Adrenal gland (tissue), 12 donors: Measurements from ENCODE around the gene MBNL2. TPM values are rescaled to one million over a fixed set of nuclear protein-coding genes. Genes with fewer than 3 reads are reported as not detected.

Source experiments
- DNase-seq, 7 donors: peaks; one replicate each; pipeline ENCODE4 v3.0.0-alpha.2; 2019 to 2020
- H3K27ac ChIP-seq, 5 donors: fragments of 200-600 bp; sonication (generic) in 4 of 5; 1 replicate in 3 of 5; 2 replicates in 2 of 5; pipeline versions ENCODE4 v1.5.1 to v1.8.0; 2016 to 2020; ENCODE audit warnings: mild to moderate bottlenecking in 1 of 5
- H3K27me3 ChIP-seq: fragments of 200-600 bp; 2 replicates; pipeline ENCODE4 v1.8.0; 2021
- H3K36me3 ChIP-seq, 2 donors: fragments of 200-600 bp; replicated peaks in 1 of 2; 1 replicate in 1 of 2; 2 replicates in 1 of 2; pipeline versions ENCODE4 v1.5.1 to v1.8.0; 2018 to 2022
- H3K4me1 ChIP-seq, 2 donors: fragments of 200-600 bp; replicated peaks in 1 of 2; 1 replicate in 1 of 2; 2 replicates in 1 of 2; pipeline versions ENCODE4 v1.5.1 to v1.8.0; 2018 to 2021
- H3K4me3 ChIP-seq, 4 donors: fragments of 200-600 bp; sonication (generic) in 3 of 4; one replicate each; pipeline ENCODE4 v1.5.1; 2016 to 2018
- H3K9me3 ChIP-seq, 3 donors: fragments of 200-600 bp; sonication (generic) in 1 of 3; replicated peaks in 1 of 3; 1 replicate in 2 of 3; 2 replicates in 1 of 3; pipeline versions ENCODE4 v1.5.1 to v1.8.0; 2016 to 2021
- POLR2A ChIP-seq, 2 donors: fragments of 450-650 bp; IDR thresholded peaks; one replicate each; pipeline ENCODE4 v1.6.1; 2017; ENCODE audit warnings: antibody characterized with exemption in 2 of 2, mild to moderate bottlenecking in 2 of 2, moderate library complexity in 1 of 2
- WGBS, 4 donors: extraction: QIAGEN DNeasy Blood & Tissue Kit in 2 of 4; methylation state at CpG; one replicate each; pipeline versions ENCODE4 v1.1.5 to v1.1.7; 2013 to 2017; 5-methylcytosine and 5-hydroxymethylcytosine counted together
- intact Hi-C, 2 donors: fragments of 100-400 bp; cut with DNase I; formaldehyde crosslinking; loops; one replicate each; pipeline versions ENCODE4 v1.14.1 to v1.15.0; 2022 to 2023
- polyA plus RNA-seq, 3 donors: library from polyadenylated mRNA; stranded (reverse); fragments of 200-250 nt in 2 of 3; fragments of 350-450 nt in 1 of 3; fragmentation: Illumina TruSeq in 1 of 3; extraction: RNeasy Lipid Tissue Mini Kit (QIAGEN cat#74804) in 1 of 3; gene quantifications; one replicate each; pipeline ENCODE4 v1.2.3, GENCODE V29; 2013 to 2014
- total RNA-seq, 9 donors: library from RNA; depleted of rRNA in 4 of 9; stranded (reverse); fragments of >200 nt in 4 of 9; fragments of 120-200 nt in 1 of 9; fragmentation: NEBNext Ultra II Directional in 1 of 9; extraction: Animal tissue kit (Norgen Biotek cat#: 25700) in 1 of 9; gene quantifications; one replicate each; pipeline versions ENCODE4 v1.1.0 to v1.2.4, GENCODE V29; 2013 to 2023
- TF ChIP-seq, protein P1 (sequence below), 6 experiments: fragments of 450-650 bp in 4 of 6; fragments of 200-600 bp in 2 of 6; sonication (generic) in 1 of 6; IDR thresholded peaks; 1 replicate in 5 of 6; 2 replicates in 1 of 6; pipeline versions ENCODE4 v1.5.1 to v1.8.0; 2016 to 2021; ENCODE audit warnings: antibody characterized with exemption in 6 of 6, mild to moderate bottlenecking in 2 of 6, moderate library complexity in 1 of 6
- donor health status: healthy with polysubstance abuse.
- donor health status: Bipolar disorder and iron deficiency.
- donor health status: DM: yes; HTN: yes; CAD: no.
- donor health status: DM: no; HTN: no; CAD: no.
- donor health status: DM: no; HTN: no; CAD: no.
- donor health status: DM: yes; HTN: yes; CAD: no.

The MBNL2 gene
- total and polyA plus RNA-seq, 12 donors = 29.2 to 250 (median 130) TPM

DNA sequence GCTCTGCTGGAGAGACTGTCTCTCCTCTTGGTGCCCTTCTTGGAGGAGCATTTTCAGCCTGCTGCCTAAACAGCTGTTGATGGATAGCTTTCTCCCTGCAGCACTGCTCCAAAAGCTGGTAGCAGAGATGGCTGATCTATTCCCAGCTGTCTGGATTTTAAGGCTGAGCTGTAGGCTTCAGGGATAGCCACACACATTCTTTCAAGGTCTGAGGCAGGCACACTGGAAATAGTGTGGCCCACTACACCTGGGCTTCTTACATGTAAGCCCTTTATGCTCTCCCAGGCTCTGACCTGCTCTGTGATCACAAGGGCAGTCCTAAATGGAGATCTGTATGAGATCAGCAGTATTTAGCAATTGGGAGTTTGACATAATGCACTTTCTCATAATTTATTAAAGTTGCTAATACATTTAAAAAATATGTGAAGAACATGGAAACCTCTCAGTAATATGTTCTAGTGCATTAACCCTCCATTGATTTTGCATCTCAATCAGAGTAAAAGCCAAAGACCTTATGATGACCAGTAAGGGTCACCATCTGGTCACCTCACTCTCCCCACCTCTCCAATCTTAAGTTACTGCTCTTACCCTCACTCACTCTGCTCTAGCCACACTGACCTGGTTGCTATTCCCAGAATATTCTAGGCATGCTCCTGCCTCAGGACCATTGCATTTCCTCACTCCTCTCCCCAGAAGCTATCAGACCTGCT lies 91.6 kb downstream of the MBNL2 start:
- H3K27ac ChIP-seq = no peak overlapping the region
- no peaks in the 10 kb centered on the region for H3K27me3 ChIP-seq
- peaks cover 8 to 65% of the 10 kb centered on the region in 2 donors for H3K4me1 ChIP-seq

DNA sequence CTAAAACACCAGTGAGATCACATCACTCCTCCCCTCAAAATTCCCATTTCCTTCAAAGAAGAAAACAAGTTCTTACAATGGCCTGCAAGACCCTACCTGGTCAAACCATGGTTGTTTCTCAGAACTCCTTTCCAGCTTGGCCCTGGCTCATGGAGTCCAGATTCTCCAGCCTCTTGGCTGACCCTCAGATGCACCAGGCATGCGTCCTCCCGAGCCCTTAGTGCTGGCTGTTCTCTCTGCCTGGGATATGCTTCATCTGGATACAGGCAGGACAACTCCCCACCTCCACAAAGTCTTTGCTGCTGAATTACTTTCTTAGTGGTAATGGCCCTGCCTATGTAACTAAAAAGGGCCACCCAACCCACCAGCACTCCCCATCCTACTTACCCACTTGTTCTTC lies 94.3 kb downstream of the MBNL2 start:
- Histone ChIP-seq H3K27me3 (no peaks in the 10 kb centered on the region), H3K27ac (peak overlapping the region in 2 of 5 donors; percentile 15 to 41), H3K9me3 (no peaks in the 10 kb centered on the region), H3K4me3 (no peak overlapping the region), H3K36me3 (no peaks in the 10 kb centered on the region), H3K4me1 (peaks cover 22 to 74% of the 10 kb centered on the region in 2 donors)
- TF ChIP-seq, protein P1, sequence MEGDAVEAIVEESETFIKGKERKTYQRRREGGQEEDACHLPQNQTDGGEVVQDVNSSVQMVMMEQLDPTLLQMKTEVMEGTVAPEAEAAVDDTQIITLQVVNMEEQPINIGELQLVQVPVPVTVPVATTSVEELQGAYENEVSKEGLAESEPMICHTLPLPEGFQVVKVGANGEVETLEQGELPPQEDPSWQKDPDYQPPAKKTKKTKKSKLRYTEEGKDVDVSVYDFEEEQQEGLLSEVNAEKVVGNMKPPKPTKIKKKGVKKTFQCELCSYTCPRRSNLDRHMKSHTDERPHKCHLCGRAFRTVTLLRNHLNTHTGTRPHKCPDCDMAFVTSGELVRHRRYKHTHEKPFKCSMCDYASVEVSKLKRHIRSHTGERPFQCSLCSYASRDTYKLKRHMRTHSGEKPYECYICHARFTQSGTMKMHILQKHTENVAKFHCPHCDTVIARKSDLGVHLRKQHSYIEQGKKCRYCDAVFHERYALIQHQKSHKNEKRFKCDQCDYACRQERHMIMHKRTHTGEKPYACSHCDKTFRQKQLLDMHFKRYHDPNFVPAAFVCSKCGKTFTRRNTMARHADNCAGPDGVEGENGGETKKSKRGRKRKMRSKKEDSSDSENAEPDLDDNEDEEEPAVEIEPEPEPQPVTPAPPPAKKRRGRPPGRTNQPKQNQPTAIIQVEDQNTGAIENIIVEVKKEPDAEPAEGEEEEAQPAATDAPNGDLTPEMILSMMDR (IDR thresholded peaks at IDR 0.05) = no peak
- no peak for TF ChIP-seq POLR2A (IDR thresholded peaks at IDR 0.05)
- DNase-seq = no peak
- intact Hi-C loops = no loop called here
- WGBS, 4 donors = 54 to 86% (median 74%) methylated on average over 2 of the region's 2 CpGs

More for the DNA sequence above, 91.6 kb downstream of the MBNL2 start:
- Histone ChIP-seq H3K36me3 (no peaks in the 10 kb centered on the region), H3K4me3 (no peak overlapping the region), H3K9me3 (no peaks in the 10 kb centered on the region)
- intact Hi-C loops = no loop called here
- DNase-seq = no peak
- no peak for TF ChIP-seq POLR2A (IDR thresholded peaks at IDR 0.05)
- TF ChIP-seq, protein P1 (IDR thresholded peaks at IDR 0.05) = no peak

DNA sequence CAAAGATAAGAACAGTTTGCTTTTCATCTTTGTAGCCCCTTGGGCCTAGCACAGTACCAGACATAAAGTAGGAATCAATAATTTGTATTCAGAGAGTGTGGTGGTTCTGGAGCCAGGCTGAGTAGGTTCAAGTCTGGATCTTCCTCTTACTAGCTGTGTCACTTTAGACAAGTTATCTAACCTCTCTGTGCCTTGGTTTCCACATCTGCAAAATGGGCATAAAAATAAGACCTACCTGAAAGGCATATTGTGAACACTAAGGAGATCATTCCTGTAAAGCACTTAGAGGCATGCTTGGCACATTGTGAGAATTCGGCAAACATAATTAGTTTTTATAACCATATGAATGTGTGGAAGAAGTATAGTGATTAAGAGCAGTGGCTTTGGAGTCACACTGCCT lies 95.8 kb downstream of the MBNL2 start:
- H3K9me3 ChIP-seq = no peaks in the 10 kb centered on the region
- H3K36me3 ChIP-seq = no peaks in the 10 kb centered on the region
- no peaks in the 10 kb centered on the region for H3K27me3 ChIP-seq
- H3K4me3 ChIP-seq = no peak overlapping the region
- DNase-seq = no peak
- WGBS, 4 donors = 92 to 100% (median 93%) methylated on average over 1 of the region's 1 CpG
- intact Hi-C loops = no loop called here
- peaks cover 27 to 83% of the 10 kb centered on the region in 2 donors for H3K4me1 ChIP-seq
- peak overlapping the region in 3 of 5 donors; percentile 19 to 76 (median 26) for H3K27ac ChIP-seq
- TF ChIP-seq, protein P1 (IDR thresholded peaks at IDR 0.05) = no peak
- TF ChIP-seq POLR2A (IDR thresholded peaks at IDR 0.05) = no peak

DNA sequence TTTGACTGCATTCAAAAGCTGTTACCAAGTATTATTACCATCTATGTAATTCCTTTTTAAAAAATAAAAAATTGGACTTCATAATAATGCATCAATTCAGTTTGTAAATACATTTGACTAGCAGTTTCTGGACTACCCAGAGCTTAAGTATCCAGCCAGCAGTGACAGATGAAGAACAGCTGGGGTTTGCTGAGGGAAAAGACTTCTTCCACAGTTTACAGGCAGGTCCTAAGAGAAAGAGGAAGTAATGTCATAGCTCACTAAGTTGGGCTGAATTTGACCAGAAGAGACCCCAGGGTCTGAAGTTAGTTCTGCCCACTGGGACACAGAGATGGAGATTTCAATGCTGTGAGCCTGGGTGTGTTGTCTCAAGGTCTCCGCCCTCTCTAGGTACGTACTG lies 96.4 kb downstream of the MBNL2 start:
- H3K27ac ChIP-seq = peak overlapping the region in 4 of 5 donors; percentile 14 to 76 (median 64)
- H3K9me3 ChIP-seq = no peaks in the 10 kb centered on the region
- H3K4me3 ChIP-seq = no peak overlapping the region
- TF ChIP-seq, protein P1 (IDR thresholded peaks at IDR 0.05) = no peak
- no peak for TF ChIP-seq POLR2A (IDR thresholded peaks at IDR 0.05)
- H3K27me3 ChIP-seq = no peaks in the 10 kb centered on the region
- 54 to 78% (median 68%) methylated on average over 2 of the region's 2 CpGs for whole genome bisulfite sequencing, 4 donors
- H3K36me3 ChIP-seq = no peaks in the 10 kb centered on the region
- DNase-seq = no peak
- peaks cover 27 to 83% of the 10 kb centered on the region in 2 donors for H3K4me1 ChIP-seq
- intact Hi-C loops = no loop called here
